CD4-positive, alpha-beta T cell treated with Interleukin-17A for 4 hours (primary cell): ENCODE results near the gene SLC12A8.
A peak's percentile ranks its signal among the peaks of the same experiment; 100 is the strongest.

ENCODE experiments used
- DNase-seq: peaks from one replicate; pipeline ENCODE4 v3.0.0-alpha.2; 2020; ENCODE audit warnings: mixed read lengths

Gene SLC12A8

DNA sequence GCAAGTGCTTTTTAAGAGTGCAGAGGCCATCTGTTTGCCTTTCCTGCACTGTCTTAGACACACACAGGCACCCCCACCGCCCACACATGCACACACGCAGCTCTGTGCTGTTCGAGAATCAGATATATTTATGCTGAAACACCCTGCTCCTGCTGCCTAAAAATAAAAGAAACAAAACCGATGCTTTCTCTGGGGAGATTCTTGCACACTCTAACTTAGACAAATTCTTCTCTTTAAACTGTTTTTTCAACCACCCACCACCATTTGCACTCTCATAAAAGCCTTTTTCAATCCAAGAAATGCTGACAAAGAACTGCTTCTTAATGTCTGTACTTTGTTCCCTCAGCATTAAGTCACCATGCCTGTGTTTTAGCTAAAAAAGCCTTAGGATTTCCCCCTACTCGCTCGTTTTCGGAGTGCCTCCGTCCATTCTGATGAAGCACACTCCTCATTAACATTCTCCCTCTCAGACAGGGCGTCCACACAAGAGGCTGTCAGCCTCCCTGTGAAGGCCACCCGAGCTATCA is 26.2 kb downstream of the SLC12A8 start:
- DNase-seq, result peak; percentile 4

DNA sequence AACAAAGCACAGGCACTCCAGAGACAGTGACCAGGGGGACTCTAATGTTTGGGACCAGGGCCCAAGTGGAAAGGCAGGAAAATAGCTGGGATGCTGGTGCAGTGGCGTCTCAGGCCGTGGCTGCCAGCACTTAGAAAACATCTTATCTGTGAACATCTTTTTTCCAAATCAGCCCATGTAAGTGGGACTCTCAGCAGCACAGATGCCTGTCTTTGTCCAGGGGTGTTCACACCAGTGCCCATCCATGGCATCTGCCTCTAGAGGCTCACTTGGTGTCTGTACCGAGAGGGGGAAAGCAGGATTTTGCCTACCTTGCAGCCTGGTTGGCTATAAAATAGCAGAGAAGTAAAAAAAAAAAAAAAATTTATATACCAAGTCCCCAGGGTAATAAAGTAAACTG is 26.7 kb downstream of the SLC12A8 start:
- DNase-seq, result no peak

DNA sequence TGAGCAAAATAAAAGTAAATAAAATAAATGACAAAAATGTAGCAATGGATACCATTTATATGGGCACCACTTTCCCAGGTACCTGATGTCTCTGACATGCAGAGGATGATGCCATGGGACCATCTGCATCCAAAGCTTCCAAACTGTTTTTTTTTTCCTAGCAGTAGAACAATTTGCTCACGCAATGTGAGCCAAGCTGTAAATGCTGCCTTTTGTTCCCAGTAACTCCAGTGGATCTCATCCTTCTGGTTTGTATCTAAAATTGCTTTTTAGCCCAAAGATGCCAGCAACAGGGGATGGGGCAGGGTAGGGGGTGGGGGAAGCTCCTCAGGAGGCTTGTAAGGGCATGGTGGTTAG is 32.7 kb downstream of the SLC12A8 start:
- no peak for DNase-seq

- no peak for DNase-seq
Observed at GRCh38 chr3:125179143-125179883, 33.2 kb downstream of the SLC12A8 start.

- no peak for DNase-seq
Observed at GRCh38 chr3:125177746-125178145, 34.8 kb downstream of the SLC12A8 start.

DNA sequence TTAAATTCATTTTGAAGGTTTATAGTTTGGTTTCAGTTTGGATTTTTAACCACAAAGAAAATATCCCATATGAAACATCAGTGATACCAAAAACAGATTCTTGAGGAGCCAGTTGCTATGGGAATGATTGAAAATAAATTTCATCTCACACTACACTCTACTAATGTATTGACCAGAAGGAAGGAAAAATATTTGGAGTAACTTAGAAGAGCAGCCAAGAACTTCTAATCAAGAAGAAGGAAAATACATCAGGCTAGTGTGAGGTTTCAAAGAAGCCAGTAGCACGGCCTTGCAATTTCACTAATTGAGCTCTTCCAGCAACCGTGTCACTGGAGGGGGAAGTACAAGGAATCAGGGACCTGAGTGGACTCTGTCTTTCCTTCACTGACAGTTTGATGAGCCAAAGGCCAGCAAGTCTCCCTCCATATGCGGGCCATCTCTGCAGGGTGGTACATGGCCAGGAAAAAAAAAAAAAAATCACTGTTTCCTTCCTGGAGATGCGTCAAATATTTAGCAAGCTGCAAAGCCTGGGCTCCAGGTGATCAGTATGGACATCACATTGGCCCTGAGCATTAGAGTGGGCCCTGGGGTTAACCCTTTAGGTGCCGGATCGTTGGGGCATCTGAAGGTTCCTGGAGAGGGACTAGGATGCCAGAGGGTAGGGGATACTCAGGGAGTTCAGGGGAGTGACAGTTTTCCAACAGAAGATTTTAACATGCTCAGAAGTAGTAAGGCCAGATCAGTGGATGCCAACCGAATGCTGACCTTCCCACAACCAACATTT is 37.1 kb downstream of the SLC12A8 start:
- DNase-seq, result no peak

GRCh38 chr3:125172346-125172745 is 40.2 kb downstream of the SLC12A8 start:
- DNase-seq, result no peak

DNA sequence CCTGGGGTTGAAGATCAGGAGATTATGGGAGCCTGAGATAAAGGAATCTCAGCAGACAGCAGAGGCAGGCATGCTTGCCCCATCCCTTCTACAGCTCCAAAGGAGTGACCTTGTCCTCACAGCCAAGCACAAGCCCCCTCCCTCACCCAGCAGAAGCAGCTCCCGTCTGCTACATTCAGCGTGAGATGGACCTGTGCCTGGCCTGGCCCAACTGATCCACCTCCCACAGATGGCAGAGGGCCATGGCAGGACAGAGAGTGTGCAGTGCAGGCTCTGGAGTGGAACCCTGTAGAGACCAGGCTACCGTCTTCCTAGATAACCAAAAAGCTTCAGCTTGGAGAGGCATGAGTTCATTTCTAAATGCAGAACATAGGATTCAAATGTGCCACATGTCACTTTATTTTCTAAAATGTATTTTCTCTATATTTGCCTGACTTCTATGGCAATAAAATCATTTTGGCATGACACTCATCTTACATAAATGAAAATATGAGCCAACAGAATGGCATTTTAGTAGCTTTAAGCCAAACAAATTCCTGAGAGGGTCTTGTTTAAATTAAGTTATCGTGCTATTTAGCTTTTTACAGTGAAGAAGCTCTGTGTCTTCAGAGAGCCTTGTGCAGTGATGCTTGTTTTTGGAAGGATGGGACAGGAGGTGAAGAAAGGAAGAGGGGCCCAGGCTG is 43.7 kb downstream of the SLC12A8 start:
- DNase-seq, result no peak

GRCh38 chr3:125166599-125167136 is 45.9 kb downstream of the SLC12A8 start:
- DNase-seq, result no peak

- no peak for DNase-seq
Observed at GRCh38 chr3:125165948-125166553, 46.5 kb downstream of the SLC12A8 start.

GRCh38 chr3:125165189-125165947 is 47.2 kb downstream of the SLC12A8 start:
- DNase-seq, result no peak

- DNase-seq, result peak; percentile 17
Observed at GRCh38 chr3:125163739-125164601, 48.6 kb downstream of the SLC12A8 start.

DNA sequence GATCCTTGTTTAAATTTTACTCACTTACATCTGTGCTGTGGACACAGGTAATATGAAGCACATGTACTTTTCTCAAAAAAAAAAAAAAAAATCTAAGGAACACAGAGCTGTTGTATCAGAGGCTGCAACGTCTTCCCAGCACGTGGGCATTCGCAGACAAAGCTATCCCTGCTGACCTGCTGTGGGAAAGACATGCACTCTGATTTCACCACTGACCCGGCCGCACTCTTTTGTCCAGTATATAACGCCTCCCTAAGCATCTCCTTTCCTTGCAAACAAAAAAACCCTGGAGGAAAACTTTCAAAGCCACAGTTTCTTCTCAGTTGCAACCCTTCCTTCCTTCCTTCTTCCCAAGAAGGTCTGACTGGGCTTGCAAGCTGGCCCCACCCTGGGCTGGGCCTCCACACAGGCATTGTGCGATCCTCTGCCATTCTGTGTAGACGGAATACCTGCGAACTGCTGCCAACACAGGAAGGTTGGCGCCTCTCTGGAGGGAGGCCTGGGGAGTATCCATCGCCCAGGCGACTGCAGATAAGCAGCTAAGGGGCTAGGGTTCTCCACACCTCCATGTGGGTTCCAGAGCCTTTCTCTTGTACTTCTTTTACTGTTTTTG is 50.8 kb downstream of the SLC12A8 start:
- no peak for DNase-seq

DNA sequence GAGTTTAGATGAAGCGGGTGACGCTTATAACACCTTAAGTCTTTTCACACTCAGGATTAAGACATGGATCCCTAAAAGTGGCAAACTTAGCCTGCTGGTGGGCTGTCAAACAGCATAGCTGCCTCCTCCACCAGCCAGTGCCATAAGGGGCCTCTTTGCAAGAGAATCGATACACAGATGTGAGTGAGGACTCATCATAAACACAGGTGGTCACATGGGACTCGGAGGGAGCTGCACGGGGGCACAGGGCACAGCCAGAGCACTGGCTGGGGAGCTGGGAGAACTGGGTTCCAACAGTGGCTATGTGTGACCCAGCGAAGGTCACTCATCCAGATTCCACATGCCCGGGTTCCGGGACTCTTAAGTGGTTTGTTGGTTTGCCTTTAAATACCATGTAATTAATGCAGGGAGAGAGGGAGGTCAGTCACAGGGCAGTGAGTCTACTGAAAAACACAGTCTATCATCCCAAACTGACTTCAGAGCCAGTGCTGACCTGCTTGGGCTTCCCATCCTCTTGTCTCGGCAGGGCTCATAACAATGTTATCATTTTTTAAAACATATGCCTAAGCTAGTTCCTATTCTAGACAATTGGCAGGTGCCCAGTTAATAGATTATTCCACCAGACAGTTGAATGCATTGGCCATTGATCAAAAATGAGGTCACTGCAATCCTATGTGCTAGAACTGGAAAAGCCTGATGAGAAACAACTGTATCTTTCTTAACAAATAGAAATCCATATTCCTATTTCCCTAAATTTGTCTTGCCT is 51.8 kb downstream of the SLC12A8 start:
- DNase-seq, result no peak

DNA sequence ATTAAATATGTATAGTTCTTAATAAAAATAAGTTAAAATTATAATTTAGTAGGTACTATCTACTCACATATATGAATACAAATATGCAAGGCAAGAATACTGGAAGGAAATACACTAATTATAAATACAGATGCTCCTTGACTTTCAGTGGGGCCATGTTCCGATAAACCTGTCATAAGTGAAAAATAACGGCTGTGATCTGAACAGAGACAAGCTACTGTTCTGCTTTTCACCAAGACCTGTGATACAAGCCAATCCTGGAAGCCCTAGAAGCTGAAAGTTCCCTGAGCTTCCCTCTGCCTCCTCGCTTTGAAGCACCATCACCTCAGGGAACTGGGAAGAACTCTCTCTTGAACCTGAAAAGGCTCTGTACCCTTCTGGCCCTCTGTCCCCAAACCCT is 55.4 kb downstream of the SLC12A8 start:
- no peak for DNase-seq

- DNase-seq, result no peak
Observed at GRCh38 chr3:125156456-125156855, 56.1 kb downstream of the SLC12A8 start.

DNA sequence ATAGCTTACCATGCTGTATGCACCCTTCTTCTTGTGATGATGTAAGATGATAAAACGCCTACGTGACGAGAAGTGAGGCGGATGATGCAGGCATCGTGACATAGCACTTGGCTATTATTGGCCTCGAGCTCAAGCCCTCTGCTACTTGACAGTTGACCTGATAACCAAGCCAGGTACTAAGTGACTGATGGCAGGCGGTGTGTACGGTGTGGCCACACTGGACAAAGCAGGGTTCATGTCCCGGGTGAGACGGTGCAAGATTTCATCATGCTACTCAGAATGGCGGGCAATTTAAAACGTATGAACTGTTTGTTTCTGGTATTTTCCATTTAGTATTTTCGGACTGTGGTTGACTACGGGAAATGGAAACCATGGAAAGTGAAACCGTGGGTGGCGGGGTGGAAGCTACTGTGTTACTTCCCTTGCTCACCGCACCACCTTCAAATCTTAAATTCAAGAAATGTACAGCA is 57.7 kb downstream of the SLC12A8 start:
- peak; percentile 13 for DNase-seq

DNA sequence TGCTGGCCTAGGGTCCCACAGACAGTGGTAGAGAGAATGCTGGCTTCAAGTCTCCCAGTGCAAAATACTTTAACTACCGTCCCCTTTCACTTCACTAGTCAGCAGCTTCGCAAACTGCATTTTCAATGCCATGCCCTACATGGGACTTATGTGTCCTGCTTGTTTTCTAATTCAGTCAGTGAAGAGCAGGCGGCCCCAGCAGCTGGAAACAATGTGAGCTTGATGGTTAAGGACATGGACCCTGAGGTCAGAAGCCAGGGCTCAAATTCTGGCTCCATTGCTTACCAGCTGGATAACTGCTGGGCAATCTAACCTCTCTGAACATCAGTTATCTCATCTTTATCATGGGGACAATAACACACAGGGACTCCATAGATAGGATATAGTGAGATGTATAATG is 58.4 kb downstream of the SLC12A8 start:
- no peak for DNase-seq

- DNase-seq, result no peak
Observed at GRCh38 chr3:125152951-125153350, 59.6 kb downstream of the SLC12A8 start.

DNA sequence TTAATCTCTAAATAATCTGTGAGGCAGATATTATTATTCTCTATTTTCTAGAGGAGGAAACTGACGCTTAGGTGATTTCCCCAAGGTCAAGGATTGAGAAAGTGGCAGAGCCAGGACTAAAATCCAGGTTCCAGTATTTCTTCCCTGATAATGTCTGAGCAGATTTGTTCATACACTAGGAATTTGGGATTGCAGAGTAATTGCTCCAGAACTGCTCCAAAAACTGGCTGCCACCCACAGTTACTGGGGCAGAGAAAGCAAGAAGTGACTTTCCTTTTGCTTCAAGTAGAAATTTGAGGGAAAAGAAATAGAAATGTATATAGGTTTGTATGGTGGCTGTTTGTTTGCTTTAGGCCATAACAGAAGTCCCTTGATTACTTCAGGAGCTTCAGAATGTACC is 60.6 kb downstream of the SLC12A8 start:
- no peak for DNase-seq
